ENCODE measurements around the gene TAS2R38.

The TAS2R38 gene

GRCh38 chr7:141946796-141947195, 26.8 kb downstream of the TAS2R38 start, which contains the start of gene CLEC5A:
Gene CLEC5A (minus strand): TSS chr7:141946974. CDS start chr7:141946292, 682 bp downstream.
- no peaks in the 10 kb centered on the region for H3K36me3 ChIP-seq (ENCODE audit: control insufficient read depth, insufficient read depth, low read length)
- no peak for DNase-seq (ENCODE audit: extremely low read depth, insufficient read length)
- H3K27me3 ChIP-seq (replicated peaks; ENCODE audit: control insufficient read depth, insufficient read depth, low read length), result no peaks in the 10 kb centered on the region
- H3K4me3 ChIP-seq (replicated peaks; ENCODE audit: low read depth, low read length), result no peak within 1 kb of the TSS
- no peak for TF ChIP-seq CTCF (IDR thresholded peaks at IDR 0.05; ENCODE audit: insufficient read depth, low read length, poor library complexity, severe bottlenecking)

- DNase-seq (ENCODE audit: extremely low read depth, insufficient read length), result no peak
- Histone ChIP-seq H3K27me3 (replicated peaks; ENCODE audit: control insufficient read depth, insufficient read depth, low read length) (no peaks in the 10 kb centered on the region), H3K36me3 (ENCODE audit: control insufficient read depth, insufficient read depth, low read length) (no peaks in the 10 kb centered on the region), H3K4me3 (replicated peaks; ENCODE audit: low read depth, low read length) (no peak overlapping the region)
- TF ChIP-seq CTCF (IDR thresholded peaks at IDR 0.05; ENCODE audit: insufficient read depth, low read length, poor library complexity, severe bottlenecking), result no peak
These were observed 28.2 kb downstream of the TAS2R38 start for GRCh38 chr7:141945356-141945755.

- DNase-seq (ENCODE audit: extremely low read depth, insufficient read length), result no peak
- Histone ChIP-seq H3K36me3 (ENCODE audit: control insufficient read depth, insufficient read depth, low read length) (no peaks in the 10 kb centered on the region), H3K4me3 (replicated peaks; ENCODE audit: low read depth, low read length) (no peak overlapping the region), H3K27me3 (replicated peaks; ENCODE audit: control insufficient read depth, insufficient read depth, low read length) (no peaks in the 10 kb centered on the region)
- TF ChIP-seq CTCF (IDR thresholded peaks at IDR 0.05; ENCODE audit: insufficient read depth, low read length, poor library complexity, severe bottlenecking), result no peak
These were observed 28.8 kb downstream of the TAS2R38 start for GRCh38 chr7:141944811-141945210.

GRCh38 chr7:141943846-141944245, 29.7 kb downstream of the TAS2R38 start:
- Histone ChIP-seq H3K4me3 (replicated peaks; ENCODE audit: low read depth, low read length) (no peak overlapping the region), H3K36me3 (ENCODE audit: control insufficient read depth, insufficient read depth, low read length) (no peaks in the 10 kb centered on the region), H3K27me3 (replicated peaks; ENCODE audit: control insufficient read depth, insufficient read depth, low read length) (no peaks in the 10 kb centered on the region)
- no peak for DNase-seq (ENCODE audit: extremely low read depth, insufficient read length)
- TF ChIP-seq CTCF (IDR thresholded peaks at IDR 0.05; ENCODE audit: insufficient read depth, low read length, poor library complexity, severe bottlenecking), result no peak

GRCh38 chr7:141941075-141941474, 32.5 kb downstream of the TAS2R38 start:
- no peak for DNase-seq (ENCODE audit: extremely low read depth, insufficient read length)
- no peaks in the 10 kb centered on the region for H3K36me3 ChIP-seq (ENCODE audit: control insufficient read depth, insufficient read depth, low read length)
- H3K4me3 ChIP-seq (replicated peaks; ENCODE audit: low read depth, low read length), result no peak overlapping the region
- no peak for TF ChIP-seq CTCF (IDR thresholded peaks at IDR 0.05; ENCODE audit: insufficient read depth, low read length, poor library complexity, severe bottlenecking)
- no peaks in the 10 kb centered on the region for H3K27me3 ChIP-seq (replicated peaks; ENCODE audit: control insufficient read depth, insufficient read depth, low read length)

GRCh38 chr7:141930211-141930610, 43.4 kb downstream of the TAS2R38 start:
- no peak for DNase-seq (ENCODE audit: extremely low read depth, insufficient read length)
- TF ChIP-seq CTCF (IDR thresholded peaks at IDR 0.05; ENCODE audit: insufficient read depth, low read length, poor library complexity, severe bottlenecking), result no peak
- Histone ChIP-seq H3K36me3 (ENCODE audit: control insufficient read depth, insufficient read depth, low read length) (no peaks in the 10 kb centered on the region), H3K27me3 (replicated peaks; ENCODE audit: control insufficient read depth, insufficient read depth, low read length) (no peaks in the 10 kb centered on the region; the same call in 1 of the 2 replicates), H3K4me3 (replicated peaks; ENCODE audit: low read depth, low read length) (no peak overlapping the region)

Data from GM06990 (cell line).